Caco-2 (cell line): Measurements from ENCODE around the gene C1orf94. TPM values are rescaled to one million over a fixed set of nuclear protein-coding genes. Genes with fewer than 3 reads are reported as not detected.

Source experiments
- BruUV-seq: library from RNA; stranded (reverse); fragments of 400-500 nt; replicated peaks from 2 replicates; lab custom pipeline; 2021; lab: Mats Ljungman, UMichigan
- CTCF ChIA-PET: fragments of 300-600 bp; sonication (Branson Sonifier 250); formaldehyde crosslinking; loops from one replicate; lab custom pipeline; 2022; ENCODE audit warnings: antibody characterized with exemption; lab: Charles Lee
- POLR2A ChIA-PET: fragments of 300-600 bp; sonication (Branson Sonifier 250); formaldehyde crosslinking; loops from one replicate; lab custom pipeline; 2022; ENCODE audit warnings: antibody characterized with exemption; lab: Charles Lee
- DNase-seq, 2 experiments: peaks; one replicate each; pipeline versions ENCODE4 v3.0.0 to v3.0.0-alpha.2; 2020 to 2022
- H3K27me3 ChIP-seq: replicated peaks from 2 replicates; pipeline ENCODE4 v1.6.0; 2011; ENCODE audit warnings: low read length; ENCODE audit not compliant: control insufficient read depth, insufficient read depth
- H3K36me3 ChIP-seq: 2 replicates; pipeline ENCODE4 v1.5.1; 2011; ENCODE audit warnings: low read length; ENCODE audit not compliant: control insufficient read depth, insufficient read depth
- H3K4me1 ChIP-seq: fragments of 250-450 bp; sonication (Bioruptor Pico); 2 replicates; pipeline ENCODE4 v1.5.1; 2020; ENCODE audit warnings: mild to moderate bottlenecking
- H3K4me3 ChIP-seq: 2 replicates; pipeline ENCODE4 v1.5.1; 2011; ENCODE audit warnings: low read depth, mild to moderate bottlenecking, control low read depth, low read length
- H3K9me3 ChIP-seq: fragments of 250-450 bp; sonication (Bioruptor Pico); 2 replicates; pipeline ENCODE4 v1.5.1; 2020; ENCODE audit warnings: mild to moderate bottlenecking, moderate library complexity
- H3K27ac Mint-ChIP-seq: one replicate; pipeline ENCODE4 v1.8.0; 2022; ENCODE audit warnings: mixed read lengths; ENCODE audit not compliant: unreplicated experiment
- H3K27me3 Mint-ChIP-seq: one replicate; pipeline ENCODE4 v1.8.0; 2022; ENCODE audit warnings: mixed read lengths; ENCODE audit not compliant: insufficient read depth, unreplicated experiment
- H3K36me3 Mint-ChIP-seq: one replicate; pipeline ENCODE4 v1.8.0; 2022; ENCODE audit warnings: mild to moderate bottlenecking, mixed read lengths; ENCODE audit not compliant: insufficient read depth, unreplicated experiment
- H3K4me1 Mint-ChIP-seq: one replicate; pipeline ENCODE4 v1.8.0; 2022; ENCODE audit warnings: low read depth, mixed read lengths; ENCODE audit not compliant: unreplicated experiment
- H3K4me3 Mint-ChIP-seq: one replicate; pipeline ENCODE4 v1.8.0; 2022; ENCODE audit warnings: mild to moderate bottlenecking, moderate library complexity, mixed read lengths; ENCODE audit not compliant: unreplicated experiment
- H3K9me3 Mint-ChIP-seq: one replicate; pipeline ENCODE4 v1.8.0; 2022; ENCODE audit warnings: mixed read lengths; ENCODE audit not compliant: unreplicated experiment
- intact Hi-C: fragments of 100-400 bp; cut with micrococcal nuclease; formaldehyde crosslinking; loops from one replicate; pipeline ENCODE4 v1.10.0; 2022; ENCODE audit not compliant: unreplicated experiment
- total RNA-seq: library from RNA; stranded (reverse); gene quantifications from 2 replicates; pipeline ENCODE4 v1.2.3, GENCODE V29; 2022
- TF ChIP-seq, protein P1 (sequence below), 2 experiments: fragments of 200-600 bp in 1 of 2; IDR thresholded peaks; 1 replicate in 1 of 2; 2 replicates in 1 of 2; pipeline versions ENCODE4 v1.5.1 to v1.8.0; 2011 to 2022; ENCODE audit warnings: antibody characterized with exemption in 1 of 2, control low read depth in 1 of 2, inconsistent platforms in 1 of 2, low read depth in 1 of 2, low read length in 1 of 2, mild to moderate bottlenecking in 1 of 2, moderate library complexity in 1 of 2; ENCODE audit not compliant: insufficient read depth in 1 of 2, severe bottlenecking in 1 of 2, unreplicated experiment in 1 of 2

C1orf94 gene
- total RNA-seq, 1 experiment from 2014 or later, result not detected

DNA sequence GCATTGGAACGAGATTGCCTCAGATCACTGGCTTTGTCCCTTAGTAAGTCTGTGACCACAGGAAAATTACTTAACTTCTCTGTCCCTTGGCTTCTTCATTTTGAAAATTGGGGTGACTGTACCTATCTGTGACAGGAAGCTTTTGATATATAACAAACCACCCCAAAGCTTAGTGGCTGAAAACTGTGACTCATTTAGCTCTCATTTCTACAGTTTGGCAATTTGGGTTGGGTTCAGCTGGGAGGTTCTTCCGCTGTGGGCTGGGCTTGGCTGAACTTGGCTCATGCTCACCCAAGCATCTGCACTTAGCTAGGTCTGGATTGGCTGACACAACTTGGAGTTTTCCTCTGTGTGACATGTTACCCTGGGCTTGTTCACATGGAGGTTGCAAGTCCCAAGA, 14.0 kb downstream of the C1orf94 start:
- no TSS peak for BruUV-seq
- POLR2A ChIA-PET, result no interaction called here
- intact Hi-C loops, result no loop called here
- no peaks in the 10 kb centered on the region for H3K9me3 ChIP-seq
- H3K4me3 ChIP-seq, result no peak overlapping the region
- CTCF ChIA-PET, result no interaction called here
- peaks cover 3% of the 10 kb centered on the region for H3K27me3 Mint-ChIP-seq
- no peaks in the 10 kb centered on the region for H3K36me3 Mint-ChIP-seq
- no peaks in the 10 kb centered on the region for H3K4me1 ChIP-seq
- H3K27ac Mint-ChIP-seq, result no peak overlapping the region
- H3K4me1 Mint-ChIP-seq, result no peaks in the 10 kb centered on the region
- no peak overlapping the region for H3K4me3 Mint-ChIP-seq
- no peaks in the 10 kb centered on the region for H3K27me3 ChIP-seq
- peaks cover 12% of the 10 kb centered on the region for H3K9me3 Mint-ChIP-seq
- no peak for DNase-seq
- TF ChIP-seq, protein P1, sequence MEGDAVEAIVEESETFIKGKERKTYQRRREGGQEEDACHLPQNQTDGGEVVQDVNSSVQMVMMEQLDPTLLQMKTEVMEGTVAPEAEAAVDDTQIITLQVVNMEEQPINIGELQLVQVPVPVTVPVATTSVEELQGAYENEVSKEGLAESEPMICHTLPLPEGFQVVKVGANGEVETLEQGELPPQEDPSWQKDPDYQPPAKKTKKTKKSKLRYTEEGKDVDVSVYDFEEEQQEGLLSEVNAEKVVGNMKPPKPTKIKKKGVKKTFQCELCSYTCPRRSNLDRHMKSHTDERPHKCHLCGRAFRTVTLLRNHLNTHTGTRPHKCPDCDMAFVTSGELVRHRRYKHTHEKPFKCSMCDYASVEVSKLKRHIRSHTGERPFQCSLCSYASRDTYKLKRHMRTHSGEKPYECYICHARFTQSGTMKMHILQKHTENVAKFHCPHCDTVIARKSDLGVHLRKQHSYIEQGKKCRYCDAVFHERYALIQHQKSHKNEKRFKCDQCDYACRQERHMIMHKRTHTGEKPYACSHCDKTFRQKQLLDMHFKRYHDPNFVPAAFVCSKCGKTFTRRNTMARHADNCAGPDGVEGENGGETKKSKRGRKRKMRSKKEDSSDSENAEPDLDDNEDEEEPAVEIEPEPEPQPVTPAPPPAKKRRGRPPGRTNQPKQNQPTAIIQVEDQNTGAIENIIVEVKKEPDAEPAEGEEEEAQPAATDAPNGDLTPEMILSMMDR (IDR thresholded peaks at IDR 0.05; ENCODE audit: insufficient read depth in 1 of 2, low read depth in 1 of 2, low read length in 1 of 2, severe bottlenecking in 1 of 2, unreplicated experiment in 1 of 2), result no peak
- no peaks in the 10 kb centered on the region for H3K36me3 ChIP-seq

DNA sequence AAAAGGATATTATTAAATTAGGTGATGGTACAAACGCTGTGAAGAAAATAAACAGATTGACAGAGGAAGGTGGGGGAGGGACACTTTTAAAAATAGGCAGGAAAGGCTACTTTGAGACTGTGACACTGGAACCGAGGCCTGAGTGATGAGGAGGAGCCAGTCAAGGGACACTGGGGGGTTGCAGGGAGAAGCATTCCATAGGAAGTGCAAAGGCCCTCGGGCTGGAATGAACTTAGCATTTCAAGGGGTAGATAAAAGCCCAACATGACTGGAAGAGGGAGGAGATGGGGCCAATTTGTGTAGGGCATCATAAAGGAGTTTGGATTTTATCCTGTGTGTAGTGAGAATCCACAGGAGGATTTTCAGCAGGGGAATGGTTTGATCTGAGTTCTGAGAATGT, 15.9 kb downstream of the C1orf94 start:
- POLR2A ChIA-PET, result no interaction called here
- CTCF ChIA-PET, result no interaction called here
- H3K36me3 ChIP-seq, result no peaks in the 10 kb centered on the region
- H3K36me3 Mint-ChIP-seq, result no peaks in the 10 kb centered on the region
- H3K27ac Mint-ChIP-seq, result no peak overlapping the region
- intact Hi-C loops, result no loop called here
- no peaks in the 10 kb centered on the region for H3K4me1 Mint-ChIP-seq
- no peak overlapping the region for H3K4me3 Mint-ChIP-seq
- no peaks in the 10 kb centered on the region for H3K27me3 Mint-ChIP-seq
- BruUV-seq, result no TSS peak
- no peaks in the 10 kb centered on the region for H3K4me1 ChIP-seq
- DNase-seq, result no peak
- no peaks in the 10 kb centered on the region for H3K27me3 ChIP-seq
- peaks cover 12% of the 10 kb centered on the region for H3K9me3 Mint-ChIP-seq
- no peak overlapping the region for H3K4me3 ChIP-seq
- TF ChIP-seq, protein P1 (IDR thresholded peaks at IDR 0.05; ENCODE audit: insufficient read depth in 1 of 2, low read depth in 1 of 2, low read length in 1 of 2, severe bottlenecking in 1 of 2, unreplicated experiment in 1 of 2), result no peak
- no peaks in the 10 kb centered on the region for H3K9me3 ChIP-seq

DNA sequence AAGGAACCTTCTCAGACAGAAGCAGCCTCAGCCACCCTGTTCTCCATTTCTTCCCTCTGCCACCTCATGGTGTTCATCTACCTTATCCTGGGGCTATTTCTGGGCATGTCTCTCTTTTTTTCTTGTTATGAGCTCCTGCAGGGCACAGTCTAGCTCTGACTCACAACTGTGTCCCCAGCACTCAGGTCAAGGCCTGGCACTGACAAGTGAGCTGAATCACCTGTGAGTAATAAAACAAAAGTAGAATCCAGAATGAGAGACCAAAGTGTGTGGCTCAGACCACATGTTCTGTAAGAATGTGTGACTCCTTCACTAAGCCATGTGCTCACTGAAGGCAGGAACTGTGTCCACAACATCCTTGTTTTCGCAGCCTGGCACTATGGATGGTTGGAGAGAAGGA, 23.2 kb downstream of the C1orf94 start:
- intact Hi-C loops, result no loop called here
- Histone ChIP-seq H3K4me1 (no peaks in the 10 kb centered on the region), H3K4me3 (no peak overlapping the region), H3K9me3 (no peaks in the 10 kb centered on the region), H3K27me3 (no peaks in the 10 kb centered on the region), H3K36me3 (no peaks in the 10 kb centered on the region)
- H3K4me3 Mint-ChIP-seq, result no peak overlapping the region
- ChIA-PET POLR2A (no interaction called here), CTCF (no interaction called here)
- no peaks in the 10 kb centered on the region for H3K36me3 Mint-ChIP-seq
- H3K27me3 Mint-ChIP-seq, result peaks cover 10% of the 10 kb centered on the region
- no TSS peak for BruUV-seq
- no peaks in the 10 kb centered on the region for H3K9me3 Mint-ChIP-seq
- no peaks in the 10 kb centered on the region for H3K4me1 Mint-ChIP-seq
- DNase-seq, result no peak
- no peak overlapping the region for H3K27ac Mint-ChIP-seq
- TF ChIP-seq, protein P1 (IDR thresholded peaks at IDR 0.05; ENCODE audit: insufficient read depth in 1 of 2, low read depth in 1 of 2, low read length in 1 of 2, severe bottlenecking in 1 of 2, unreplicated experiment in 1 of 2), result no peak
